A673 (cell line): ENCODE results near the gene ZNF860. TPM values are rescaled to one million over a fixed set of nuclear protein-coding genes. Genes with fewer than 3 reads are reported as not detected.

ENCODE experiments used
- BruUV-seq: library from RNA; stranded (reverse); fragments of 400-500 nt; replicated peaks from 2 replicates; lab custom pipeline; 2021; lab: Mats Ljungman, UMichigan
- CTCF ChIA-PET: fragments of 300-600 bp; sonication (Branson Sonifier 250); formaldehyde crosslinking; loops from one replicate; lab custom pipeline; 2022; ENCODE audit warnings: antibody characterized with exemption; lab: Charles Lee
- POLR2A ChIA-PET: fragments of 300-600 bp; sonication (Branson Sonifier 250); formaldehyde crosslinking; loops from one replicate; lab custom pipeline; 2022; ENCODE audit warnings: antibody characterized with exemption; ENCODE audit not compliant: low non-redundant PET; lab: Charles Lee
- DNase-seq: peaks from one replicate; pipeline ENCODE4 v3.0.0-alpha.2; 2015; ENCODE audit warnings: low spot score
- H3K27ac ChIP-seq: fragments of 200-600 bp; sonication (generic); 2 replicates; pipeline ENCODE4 v1.5.1; 2016; ENCODE audit warnings: mixed run types, low read depth, mild to moderate bottlenecking, mixed read lengths, antibody characterized with exemption, low read length; ENCODE audit not compliant: poor library complexity, severe bottlenecking
- H3K27me3 ChIP-seq: fragments of 200-600 bp; sonication (generic); replicated peaks from 2 replicates; pipeline ENCODE4 v1.6.1; 2017; ENCODE audit warnings: mixed run types, low read depth, mild to moderate bottlenecking, mixed read lengths, antibody characterized with exemption, low read length; ENCODE audit not compliant: insufficient read depth, poor library complexity
- H3K36me3 ChIP-seq: fragments of 200-600 bp; sonication (generic); 2 replicates; pipeline ENCODE4 v1.6.1; 2016; ENCODE audit warnings: mixed run types, mild to moderate bottlenecking, mixed read lengths, antibody characterized with exemption, low read length; ENCODE audit not compliant: insufficient read depth, poor library complexity, severe bottlenecking
- H3K4me1 ChIP-seq: fragments of 200-600 bp; sonication (generic); 2 replicates; pipeline ENCODE4 v1.6.1; 2017; ENCODE audit warnings: mixed run types, mild to moderate bottlenecking, mixed read lengths, antibody characterized with exemption, low read length; ENCODE audit not compliant: insufficient read depth, poor library complexity, severe bottlenecking
- H3K4me3 ChIP-seq: fragments of 200-600 bp; sonication (generic); 2 replicates; pipeline ENCODE4 v1.5.1; 2016; ENCODE audit warnings: low read depth, mixed run types, mild to moderate bottlenecking, mixed read lengths, low read length; ENCODE audit not compliant: poor library complexity, severe bottlenecking
- H3K9me3 ChIP-seq: fragments of 200-600 bp; sonication (generic); 2 replicates; pipeline ENCODE4 v1.6.1; 2016; ENCODE audit warnings: mixed run types, low read depth, mild to moderate bottlenecking, mixed read lengths, antibody characterized with exemption, low read length; ENCODE audit not compliant: poor library complexity, severe bottlenecking
- CTCF ChIP-seq: fragments of 300-800, 200-600 bp; sonication (generic); conservative IDR thresholded peaks from 2 replicates; pipeline ENCODE4 v1.5.1; 2017; ENCODE audit warnings: low read depth, mild to moderate bottlenecking, antibody characterized with exemption, low read length, moderate library complexity, mixed read lengths
- EZH2 ChIP-seq: fragments of 200-600 bp; sonication (generic); IDR thresholded peaks from 2 replicates; pipeline ENCODE4 v1.6.1; 2017; ENCODE audit warnings: borderline replicate concordance, low read depth, mild to moderate bottlenecking, mixed read lengths, antibody characterized with exemption, low read length; ENCODE audit not compliant: poor library complexity, severe bottlenecking
- intact Hi-C: fragments of 100-400 bp; cut with micrococcal nuclease; formaldehyde crosslinking; loops from one replicate; pipeline ENCODE4 v1.10.0; 2022; ENCODE audit not compliant: unreplicated experiment
- total RNA-seq: library from RNA; stranded (reverse); gene quantifications from 2 replicates; pipeline ENCODE4 v1.2.3, GENCODE V29; 2021

Gene ZNF860
- total RNA-seq, 1 experiment from 2014 or later = not detected

GRCh38 chr3:32037932-32038267 lies 56.4 kb downstream of the ZNF860 start:
- DNase-seq = no peak
- Histone ChIP-seq H3K4me3 (no peak overlapping the region), H3K9me3 (peaks cover 13% of the 10 kb centered on the region), H3K27ac (no peak overlapping the region), H3K36me3 (no peaks in the 10 kb centered on the region), H3K4me1 (no peaks in the 10 kb centered on the region), H3K27me3 (no peaks in the 10 kb centered on the region)
- POLR2A ChIA-PET = no interaction called here
- BruUV-seq = no TSS peak
- TF ChIP-seq CTCF (no peak), EZH2 (no peak)
- CTCF ChIA-PET = no interaction called here
- intact Hi-C loops = no loop called here

GRCh38 chr3:32041316-32041715 lies 59.8 kb downstream of the ZNF860 start:
- CTCF ChIA-PET = no interaction called here
- intact Hi-C loops = no loop called here
- POLR2A ChIA-PET = no interaction called here
- TF ChIP-seq CTCF = no peak
- TF ChIP-seq EZH2 = no peak
- Histone ChIP-seq H3K9me3 (peaks cover 13% of the 10 kb centered on the region), H3K27me3 (no peaks in the 10 kb centered on the region), H3K36me3 (no peaks in the 10 kb centered on the region), H3K4me3 (no peak overlapping the region), H3K4me1 (peaks cover 4% of the 10 kb centered on the region), H3K27ac (no peak overlapping the region)
- no peak for DNase-seq
- BruUV-seq = no TSS peak

Other genes with a start within 250 kb of the ZNF860 start
- 1.1 and 2.3 TPM in 2 replicates for gene OSBPL10, start 488 bp upstream of the ZNF860 start, total RNA-seq
- gene GPD1L, start 124.9 kb downstream of the ZNF860 start, total RNA-seq = 9.9 and 12.6 TPM in 2 replicates